Endodermal cell (in vitro differentiated cells): ENCODE measurements around the gene CNTNAP5. TPM values are rescaled to one million over a fixed set of nuclear protein-coding genes. Genes with fewer than 3 reads are reported as not detected.

Experiments used
- DNase-seq: peaks from one replicate; pipeline ENCODE4 v3.0.0-alpha.2; 2017
- H3K27ac ChIP-seq: 2 replicates; pipeline ENCODE4 v1.5.1; 2013; ENCODE audit warnings: mild to moderate bottlenecking, low read depth, low read length, moderate library complexity
- H3K27me3 ChIP-seq: 2 replicates; pipeline ENCODE4 v1.6.1; 2013; ENCODE audit warnings: mild to moderate bottlenecking, low read length, moderate library complexity; ENCODE audit not compliant: insufficient read depth, control insufficient read depth, poor library complexity, severe bottlenecking
- H3K36me3 ChIP-seq: 2 replicates; pipeline ENCODE4 v1.7.0; 2013; ENCODE audit warnings: mild to moderate bottlenecking, low read length, moderate library complexity; ENCODE audit not compliant: control insufficient read depth, insufficient read depth
- H3K4me1 ChIP-seq: one replicate; pipeline ENCODE4 v1.7.0; 2013; ENCODE audit warnings: low read length; ENCODE audit not compliant: control insufficient read depth, insufficient read depth
- H3K4me3 ChIP-seq: 2 replicates; pipeline ENCODE4 v1.5.1; 2013; ENCODE audit warnings: mild to moderate bottlenecking, low read length, moderate library complexity
- H3K9ac ChIP-seq: 2 replicates; pipeline ENCODE4 v1.6.1; 2013; ENCODE audit warnings: mild to moderate bottlenecking, low read length, moderate library complexity; ENCODE audit not compliant: poor library complexity, severe bottlenecking; ENCODE audit errors: extremely low read depth
- H3K9me3 ChIP-seq: 2 replicates; pipeline ENCODE4 v1.6.1; 2013; ENCODE audit warnings: mild to moderate bottlenecking, low read length, moderate library complexity; ENCODE audit not compliant: control insufficient read depth
- H3K27ac Mint-ChIP-seq: 2 replicates; pipeline ENCODE4 v1.8.0; 2020; ENCODE audit warnings: mixed read lengths
- H3K27me3 Mint-ChIP-seq: 2 replicates; pipeline ENCODE4 v1.8.0; 2021; ENCODE audit warnings: mild to moderate bottlenecking, mixed read lengths; ENCODE audit not compliant: insufficient read depth
- H3K36me3 Mint-ChIP-seq: 2 replicates; pipeline ENCODE4 v1.8.0; 2020; ENCODE audit warnings: low read depth, mixed read lengths
- H3K4me1 Mint-ChIP-seq: 2 replicates; pipeline ENCODE4 v1.8.0; 2020; ENCODE audit warnings: mixed read lengths
- H3K4me3 Mint-ChIP-seq: 2 replicates; pipeline ENCODE4 v1.8.0; 2020; ENCODE audit warnings: mild to moderate bottlenecking, moderate library complexity, mixed read lengths
- H3K9me3 Mint-ChIP-seq: 2 replicates; pipeline ENCODE4 v1.8.0; 2020; ENCODE audit warnings: mild to moderate bottlenecking, mixed read lengths
- CTCF ChIP-seq: fragments of 200-600 bp; sonication (generic); conservative IDR thresholded peaks from 2 replicates; pipeline ENCODE4 v1.5.0; 2021; ENCODE audit warnings: antibody characterized with exemption, mild to moderate bottlenecking
- WGBS, 2 experiments: methylation state at CpG; one replicate each; pipeline versions ENCODE4 v1.1.5 to v1.1.7; 2013; ENCODE audit warnings: missing lambda C conversion rate in 2 of 2, mixed read lengths in 1 of 2; ENCODE audit not compliant: insufficient coverage in 1 of 2, insufficient read length in 1 of 2; 5-methylcytosine and 5-hydroxymethylcytosine counted together
- total RNA-seq, 2 donors: library from RNA; stranded (reverse); fragmentation: NEBNext Ultra II Directional in 1 of 2; extraction: Animal tissue kit (Norgen Biotek cat#: 25700) in 1 of 2; gene quantifications; 2 replicates in 1 of 2; 3 replicates in 1 of 2; pipeline ENCODE4 v1.2.1, GENCODE V29; 2021

CNTNAP5 gene
- total RNA-seq, 2 donors from 2014 or later, result 0.70 to 4.4 TPM

GRCh38 chr2:124281541-124281940 is 256.5 kb downstream of the CNTNAP5 start:
- Histone ChIP-seq H3K36me3 (no peaks in the 10 kb centered on the region), H3K9ac (no peak overlapping the region), H3K4me1 (no peaks in the 10 kb centered on the region), H3K9me3 (no peaks in the 10 kb centered on the region), H3K27ac (no peak overlapping the region), H3K27me3 (no peaks in the 10 kb centered on the region), H3K4me3 (no peak overlapping the region)
- Mint-ChIP-seq H3K4me3 (no peak overlapping the region), H3K36me3 (no peaks in the 10 kb centered on the region), H3K27ac (no peak overlapping the region), H3K4me1 (no peaks in the 10 kb centered on the region), H3K27me3 (no peaks in the 10 kb centered on the region), H3K9me3 (peaks cover 4% of the 10 kb centered on the region)
- WGBS, 2 experiments, result 91 to 100% methylated on average over 6 to 10 of the region's 10 CpGs
- DNase-seq, result no peak
- no peak for TF ChIP-seq CTCF

- Mint-ChIP-seq H3K4me3 (no peak overlapping the region), H3K36me3 (no peaks in the 10 kb centered on the region), H3K4me1 (no peaks in the 10 kb centered on the region), H3K9me3 (peaks cover 4% of the 10 kb centered on the region), H3K27ac (no peak overlapping the region), H3K27me3 (no peaks in the 10 kb centered on the region)
- no peak overlapping the region for H3K4me3 ChIP-seq
- DNase-seq, result no peak
- no peak for TF ChIP-seq CTCF
- H3K27me3 ChIP-seq, result no peaks in the 10 kb centered on the region
- H3K27ac ChIP-seq, result no peak overlapping the region
- H3K9ac ChIP-seq, result no peak overlapping the region
- no peaks in the 10 kb centered on the region for H3K36me3 ChIP-seq
- no peaks in the 10 kb centered on the region for H3K9me3 ChIP-seq
- H3K4me1 ChIP-seq, result peaks cover 3% of the 10 kb centered on the region
Observed at GRCh38 chr2:124283096-124283495, 258.0 kb downstream of the CNTNAP5 start.

GRCh38 chr2:124286089-124286783 is 261.1 kb downstream of the CNTNAP5 start:
- no peak for TF ChIP-seq CTCF
- H3K4me1 ChIP-seq, result peaks cover 3% of the 10 kb centered on the region
- H3K27ac ChIP-seq, result no peak overlapping the region
- H3K36me3 Mint-ChIP-seq, result no peaks in the 10 kb centered on the region
- H3K4me3 ChIP-seq, result no peak overlapping the region
- H3K27me3 ChIP-seq, result no peaks in the 10 kb centered on the region
- no peaks in the 10 kb centered on the region for H3K4me1 Mint-ChIP-seq
- 72 to 91% methylated on average over 5 to 7 of the region's 7 CpGs for WGBS, 2 experiments
- no peak overlapping the region for H3K9ac ChIP-seq
- no peaks in the 10 kb centered on the region for H3K27me3 Mint-ChIP-seq
- H3K9me3 Mint-ChIP-seq, result peaks cover 4% of the 10 kb centered on the region
- H3K27ac Mint-ChIP-seq, result no peak overlapping the region
- no peaks in the 10 kb centered on the region for H3K36me3 ChIP-seq
- no peak overlapping the region for H3K4me3 Mint-ChIP-seq
- peak; percentile 63 for DNase-seq
- no peaks in the 10 kb centered on the region for H3K9me3 ChIP-seq
